Stomach (tissue), 9 donors: Measurements from ENCODE around the gene KLK14. TPM values are rescaled to one million over a fixed set of nuclear protein-coding genes. Genes with fewer than 3 reads are reported as not detected.

Source experiments
- DNase-seq, 2 donors: peaks; one replicate each; pipeline versions ENCODE4 v3.0.0 to v3.0.0-alpha.2; 2013 to 2019
- H3K27ac ChIP-seq, 5 donors: fragments of 200-600 bp in 4 of 5; sonication (generic) in 4 of 5; one replicate each; pipeline ENCODE4 v1.5.1; 2013 to 2019; ENCODE audit warnings: mild to moderate bottlenecking in 1 of 5, moderate library complexity in 1 of 5
- H3K27me3 ChIP-seq, 3 donors: fragments of 200-600 bp; sonication (generic); one replicate each; pipeline ENCODE4 v1.5.1; 2017 to 2019; ENCODE audit warnings: mixed run types in 1 of 3
- H3K36me3 ChIP-seq, 4 donors: fragments of 200-600 bp; sonication (generic); 1 replicate in 3 of 4; 2 replicates in 1 of 4; pipeline ENCODE4 v1.5.1; 2016 to 2019
- H3K4me1 ChIP-seq, 4 donors: fragments of 200-600 bp; sonication (generic); one replicate each; pipeline ENCODE4 v1.5.1; 2016 to 2019
- H3K4me3 ChIP-seq, 4 donors: fragments of 200-600 bp; sonication (generic) in 3 of 4; one replicate each; pipeline ENCODE4 v1.5.1; 2016 to 2019; ENCODE audit warnings: mild to moderate bottlenecking in 1 of 4
- H3K9me3 ChIP-seq, 4 donors: fragments of 200-600 bp; sonication (generic); one replicate each; pipeline ENCODE4 v1.5.1; 2016 to 2019
- CTCF ChIP-seq, 7 experiments: fragments of 450-650 bp in 4 of 7; fragments of 200-600 bp in 3 of 7; sonication (generic) in 3 of 7; IDR thresholded peaks; one replicate each; pipeline ENCODE4 v1.5.1; 2016 to 2019; ENCODE audit warnings: antibody characterized with exemption in 7 of 7, control low read depth in 2 of 7, mild to moderate bottlenecking in 1 of 7
- EP300 ChIP-seq: sonication (generic); formaldehyde crosslinking; IDR thresholded peaks from one replicate; pipeline ENCODE4 v1.6.1; 2017; ENCODE audit warnings: antibody characterized with exemption
- POLR2A ChIP-seq, 4 donors: fragments of 450-650 bp; IDR thresholded peaks; one replicate each; pipeline ENCODE4 v1.6.1; 2016; ENCODE audit warnings: antibody characterized with exemption in 4 of 4, control low read depth in 2 of 4, mild to moderate bottlenecking in 1 of 4, moderate library complexity in 1 of 4
- POLR2AphosphoS5 ChIP-seq, 3 donors: sonication (generic); formaldehyde crosslinking; IDR thresholded peaks; one replicate each; pipeline ENCODE4 v1.6.1; 2016; ENCODE audit warnings: antibody characterized with exemption in 3 of 3
- WGBS, 5 donors: extraction: QIAGEN DNeasy Blood & Tissue Kit in 3 of 5; methylation state at CpG; one replicate each; pipeline versions ENCODE4 v1.1.5 to v1.1.7; 2013 to 2018; 5-methylcytosine and 5-hydroxymethylcytosine counted together
- intact Hi-C: fragments of 100-400 bp; cut with DNase I; formaldehyde crosslinking; loops from one replicate; pipeline ENCODE4 v1.15.1; 2023; ENCODE audit warnings: low total_unique reads
- polyA plus RNA-seq, 3 donors: library from polyadenylated mRNA; stranded (reverse); fragments of 200-250 nt; gene quantifications; one replicate each; pipeline ENCODE4 v1.2.3, GENCODE V29; 2013
- total RNA-seq, 5 donors: library from RNA; depleted of rRNA; stranded (reverse); fragments of >200 nt; gene quantifications; one replicate each; pipeline versions ENCODE4 v1.1.0 to v1.2.3, GENCODE V29; 2014 to 2016
- donor health status: healthy with polysubstance abuse.
- donor health status: Bipolar disorder and iron deficiency.
- donor health status: healthy.

Gene KLK14
- total and polyA plus RNA-seq, 8 donors: 0.31 to 0.35 TPM; not detected in 6

GRCh38 chr19:51121257-51121656 lies 38.6 kb upstream of the KLK14 start:
- DNase-seq: no peak
- 78 to 93% (median 90%) methylated on average over 8 of the region's 8 CpGs for WGBS, 5 donors
- intact Hi-C loops: no loop called here

GRCh38 chr19:51120160-51120559 lies 37.5 kb upstream of the KLK14 start:
- intact Hi-C loops: no loop called here
- DNase-seq: no peak
- no peaks in the 10 kb centered on the region for H3K9me3 ChIP-seq
- H3K36me3 ChIP-seq: no peaks in the 10 kb centered on the region
- H3K4me3 ChIP-seq: no peak overlapping the region
- H3K27ac ChIP-seq: peak overlapping the region in 1 of 5 donors; percentile 81
- peaks cover 0 to 50% (median 0%) of the 10 kb centered on the region in 3 donors for H3K27me3 ChIP-seq
- TF ChIP-seq POLR2AphosphoS5 (IDR thresholded peaks at IDR 0.05) (no peak), CTCF (IDR thresholded peaks at IDR 0.05) (no peak), POLR2A (IDR thresholded peaks at IDR 0.05) (no peak), EP300 (no peak)
- H3K4me1 ChIP-seq: peaks cover 0 to 7% (median 0%) of the 10 kb centered on the region in 4 donors
- 77 to 87% (median 79%) methylated on average over 6 of the region's 6 CpGs for WGBS, 5 donors

More at GRCh38 chr19:51121257-51121656, 38.6 kb upstream of the KLK14 start:
- no peak for TF ChIP-seq POLR2A (IDR thresholded peaks at IDR 0.05)
- no peak for TF ChIP-seq CTCF (IDR thresholded peaks at IDR 0.05)
- TF ChIP-seq POLR2AphosphoS5 (IDR thresholded peaks at IDR 0.05): no peak
- no peak for TF ChIP-seq EP300
- H3K27me3 ChIP-seq: peaks cover 0 to 50% (median 0%) of the 10 kb centered on the region in 3 donors
- peaks cover 0 to 7% (median 0%) of the 10 kb centered on the region in 4 donors for H3K4me1 ChIP-seq
- no peaks in the 10 kb centered on the region for H3K9me3 ChIP-seq
- H3K4me3 ChIP-seq: no peak overlapping the region
- peak overlapping the region in 2 of 5 donors; percentile 32 to 81 for H3K27ac ChIP-seq
- H3K36me3 ChIP-seq: no peaks in the 10 kb centered on the region

GRCh38 chr19:51119611-51120010 lies 36.9 kb upstream of the KLK14 start:
- peak overlapping the region in 1 of 5 donors; percentile 81 for H3K27ac ChIP-seq
- H3K27me3 ChIP-seq: peaks cover 0 to 52% (median 0%) of the 10 kb centered on the region in 3 donors
- WGBS, 5 donors: 64 to 89% (median 81%) methylated on average over 3 to 6 of the region's 6 CpGs
- H3K4me3 ChIP-seq: no peak overlapping the region
- no peaks in the 10 kb centered on the region for H3K9me3 ChIP-seq
- H3K36me3 ChIP-seq: no peaks in the 10 kb centered on the region
- peaks cover 0 to 7% (median 0%) of the 10 kb centered on the region in 4 donors for H3K4me1 ChIP-seq
- TF ChIP-seq CTCF (IDR thresholded peaks at IDR 0.05) (no peak), POLR2AphosphoS5 (IDR thresholded peaks at IDR 0.05) (no peak), POLR2A (IDR thresholded peaks at IDR 0.05) (no peak), EP300 (no peak)
- intact Hi-C loops: no loop called here
- DNase-seq: no peak

GRCh38 chr19:51119101-51119500 lies 36.4 kb upstream of the KLK14 start:
- no peaks in the 10 kb centered on the region for H3K36me3 ChIP-seq
- no peak overlapping the region for H3K4me3 ChIP-seq
- no peak for DNase-seq
- WGBS, 5 donors: 57 to 64% (median 61%) methylated on average over 4 of the region's 4 CpGs
- H3K27ac ChIP-seq: no peak overlapping the region
- intact Hi-C loops: no loop called here
- H3K9me3 ChIP-seq: no peaks in the 10 kb centered on the region
- peaks cover 0 to 3% (median 0%) of the 10 kb centered on the region in 4 donors for H3K4me1 ChIP-seq
- TF ChIP-seq POLR2AphosphoS5 (IDR thresholded peaks at IDR 0.05) (no peak), POLR2A (IDR thresholded peaks at IDR 0.05) (no peak), CTCF (IDR thresholded peaks at IDR 0.05) (no peak), EP300 (no peak)
- H3K27me3 ChIP-seq: peaks cover 0 to 47% (median 0%) of the 10 kb centered on the region in 3 donors
